Keratinocyte (primary cell): ENCODE data around the gene MIER2. TPM values are rescaled to one million over a fixed set of nuclear protein-coding genes. Genes with fewer than 3 reads are reported as not detected.

Source experiments
- DNase-seq: peaks from one replicate; pipeline ENCODE4 v3.0.0-alpha.2; 2011; ENCODE audit warnings: low read depth, missing footprints, low spot score
- FAIRE-seq: peaks from 2 replicates; lab custom pipeline; 2011; peaks lifted over from hg19 to GRCh38; lab: Jason Lieb, UNC
- H2AFZ ChIP-seq: 2 replicates; pipeline ENCODE4 v1.6.0; 2012; ENCODE audit warnings: low read length, control low read depth, inconsistent platforms; ENCODE audit not compliant: control insufficient read depth
- H3K27ac ChIP-seq: 2 replicates; pipeline ENCODE4 v1.5.1; 2011; ENCODE audit warnings: low read length; ENCODE audit not compliant: control insufficient read depth, insufficient read depth
- H3K27me3 ChIP-seq: 3 replicates; pipeline ENCODE4 v1.6.0; 2011; ENCODE audit warnings: low read length; ENCODE audit not compliant: control insufficient read depth, insufficient read depth; ENCODE audit errors: extremely low read depth
- H3K36me3 ChIP-seq, 2 experiments: 2 replicates in 1 of 2; 3 replicates in 1 of 2; pipeline ENCODE4 v1.5.1; 2011; ENCODE audit warnings: low read length in 2 of 2, mild to moderate bottlenecking in 1 of 2; ENCODE audit not compliant: control insufficient read depth in 2 of 2, insufficient read depth in 2 of 2; ENCODE audit errors: extremely low read depth in 1 of 2
- H3K4me1 ChIP-seq: 3 replicates; pipeline ENCODE4 v1.5.1; 2011; ENCODE audit warnings: low read length; ENCODE audit not compliant: control insufficient read depth, insufficient read depth; ENCODE audit errors: extremely low read depth
- H3K4me2 ChIP-seq: 3 replicates; pipeline ENCODE4 v1.6.0; 2011; ENCODE audit warnings: low read depth, low read length; ENCODE audit not compliant: control insufficient read depth, insufficient read depth; ENCODE audit errors: extremely low read depth
- H3K4me3 ChIP-seq, 3 experiments: fragments of 200-600 bp in 1 of 3; sonication (generic) in 1 of 3; 2 replicates in 2 of 3; 3 replicates in 1 of 3; pipeline ENCODE4 v1.5.1; 2011 to 2016; ENCODE audit warnings: low read length in 3 of 3, mild to moderate bottlenecking in 3 of 3, control low read depth in 2 of 3, inconsistent platforms in 1 of 3, low read depth in 1 of 3, mixed read lengths in 1 of 3, mixed run types in 1 of 3, moderate library complexity in 1 of 3; ENCODE audit not compliant: control insufficient read depth in 2 of 3, insufficient read depth in 2 of 3; ENCODE audit errors: extremely low read depth in 1 of 3
- H3K79me2 ChIP-seq: 2 replicates; pipeline ENCODE4 v1.6.0; 2012; ENCODE audit warnings: low read length; ENCODE audit not compliant: control insufficient read depth, insufficient read depth
- H3K9ac ChIP-seq: 3 replicates; pipeline ENCODE4 v1.6.0; 2011; ENCODE audit warnings: low read length; ENCODE audit not compliant: control insufficient read depth, insufficient read depth; ENCODE audit errors: extremely low read depth
- H3K9me1 ChIP-seq: 3 replicates; pipeline ENCODE4 v1.6.0; 2011; ENCODE audit warnings: low read length; ENCODE audit not compliant: control insufficient read depth, insufficient read depth; ENCODE audit errors: extremely low read depth
- H3K9me3 ChIP-seq: 2 replicates; pipeline ENCODE4 v1.5.1; 2012; ENCODE audit warnings: low read depth, low read length; ENCODE audit not compliant: control insufficient read depth
- H4K20me1 ChIP-seq: 3 replicates; pipeline ENCODE4 v1.6.0; 2011; ENCODE audit warnings: low read length; ENCODE audit not compliant: control insufficient read depth, insufficient read depth; ENCODE audit errors: extremely low read depth
- EZH2 ChIP-seq: IDR thresholded peaks from one replicate; pipeline ENCODE4 v1.6.1; 2012; ENCODE audit warnings: inconsistent platforms, mild to moderate bottlenecking, low read length, moderate library complexity
- dilution Hi-C: fragments of 300-500 bp; cut with MboI; formaldehyde crosslinking; loops from one replicate; pipeline ENCODE4 v1.7.0; 2020; ENCODE audit warnings: low sequenced_read_pairs; ENCODE audit not compliant: extremely low pct_ligation_motif_present
- polyA plus RNA-seq, 5 experiments: library from polyadenylated mRNA; depleted of rRNA in 3 of 5; stranded (reverse) in 3 of 5; stranded (forward) in 1 of 5; unstranded in 1 of 5; fragments of >200 nt; gene quantifications; 1 replicate in 1 of 5; 2 replicates in 3 of 5; 3 replicates in 1 of 5; pipeline versions ENCODE4 v1.2.1 to v1.2.3, GENCODE V29; 2011 to 2012; ENCODE audit warnings: missing spikeins in 2 of 5, low read depth in 1 of 5, low replicate concordance in 1 of 5
- TF ChIP-seq, protein P1 (sequence below), 3 experiments: IDR thresholded peaks in 1 of 3; conservative IDR thresholded peaks in 1 of 3; optimal IDR thresholded peaks in 1 of 3; 2 replicates in 2 of 3; 3 replicates in 1 of 3; pipeline versions ENCODE3 to v1.5.1; 2011; ENCODE audit warnings: low read length in 3 of 3, mild to moderate bottlenecking in 3 of 3, moderate library complexity in 2 of 3, control low read depth in 1 of 3, inconsistent platforms in 1 of 3; ENCODE audit not compliant: insufficient read depth in 2 of 3; ENCODE audit errors: extremely low read depth in 1 of 3

MIER2 gene
- polyA plus RNA-seq, 1 donor (not counting 4 experiments of a cell fraction or from before 2014, with no cell fraction given): 16.3 TPM

DNA sequence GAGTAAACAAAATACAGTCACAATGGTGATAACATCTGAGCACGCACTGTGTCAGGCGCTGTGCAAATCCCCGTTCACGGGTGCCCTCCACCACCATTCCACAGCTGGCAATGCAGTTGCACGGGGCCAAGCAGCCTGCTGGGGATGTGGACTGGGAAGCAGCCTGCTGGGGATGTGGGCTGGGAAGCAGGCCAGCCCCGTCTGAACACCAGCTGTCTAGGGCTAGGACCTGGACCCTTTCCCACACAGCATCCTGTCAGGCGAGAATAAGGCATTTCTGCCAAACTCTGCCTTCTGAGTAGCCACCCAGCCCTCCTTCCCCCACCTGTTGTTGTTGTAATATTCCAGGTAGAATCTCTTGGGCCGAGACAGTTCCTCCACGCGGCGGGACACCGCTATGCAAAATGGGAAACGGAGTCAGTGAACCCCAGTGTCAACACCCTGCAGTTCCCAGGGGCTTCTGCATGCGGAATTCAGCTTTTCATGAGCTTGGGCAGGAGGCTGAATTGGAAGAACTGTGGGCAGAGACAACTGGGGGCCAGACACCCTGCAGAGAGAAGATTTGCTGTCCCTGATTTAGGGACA lies 27.8 kb upstream of the MIER2 start:
- no peak for TF ChIP-seq EZH2
- TF ChIP-seq, protein P1, sequence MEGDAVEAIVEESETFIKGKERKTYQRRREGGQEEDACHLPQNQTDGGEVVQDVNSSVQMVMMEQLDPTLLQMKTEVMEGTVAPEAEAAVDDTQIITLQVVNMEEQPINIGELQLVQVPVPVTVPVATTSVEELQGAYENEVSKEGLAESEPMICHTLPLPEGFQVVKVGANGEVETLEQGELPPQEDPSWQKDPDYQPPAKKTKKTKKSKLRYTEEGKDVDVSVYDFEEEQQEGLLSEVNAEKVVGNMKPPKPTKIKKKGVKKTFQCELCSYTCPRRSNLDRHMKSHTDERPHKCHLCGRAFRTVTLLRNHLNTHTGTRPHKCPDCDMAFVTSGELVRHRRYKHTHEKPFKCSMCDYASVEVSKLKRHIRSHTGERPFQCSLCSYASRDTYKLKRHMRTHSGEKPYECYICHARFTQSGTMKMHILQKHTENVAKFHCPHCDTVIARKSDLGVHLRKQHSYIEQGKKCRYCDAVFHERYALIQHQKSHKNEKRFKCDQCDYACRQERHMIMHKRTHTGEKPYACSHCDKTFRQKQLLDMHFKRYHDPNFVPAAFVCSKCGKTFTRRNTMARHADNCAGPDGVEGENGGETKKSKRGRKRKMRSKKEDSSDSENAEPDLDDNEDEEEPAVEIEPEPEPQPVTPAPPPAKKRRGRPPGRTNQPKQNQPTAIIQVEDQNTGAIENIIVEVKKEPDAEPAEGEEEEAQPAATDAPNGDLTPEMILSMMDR (optimal IDR thresholded peaks at IDR 0.05 in 1 of 3, IDR thresholded peaks at IDR 0.05 in 1 of 3, conservative IDR thresholded peaks at IDR 0.05 in 1 of 3; ENCODE audit: extremely low read depth in 1 of 3, insufficient read depth in 2 of 3, low read length in 3 of 3): no peak
- Histone ChIP-seq H3K9me3 (no peaks in the 10 kb centered on the region), H3K27me3 (peaks cover 31% of the 10 kb centered on the region), H3K79me2 (no peaks in the 10 kb centered on the region), H3K27ac (no peak overlapping the region), H4K20me1 (no peaks in the 10 kb centered on the region), H3K9ac (no peak overlapping the region), H2AFZ (no peak overlapping the region), H3K4me1 (peaks cover 17% of the 10 kb centered on the region), H3K4me2 (no peak overlapping the region), H3K4me3 (no peak overlapping the region), H3K9me1 (no peaks in the 10 kb centered on the region), H3K36me3 (no peaks in the 10 kb centered on the region)
- DNase-seq (no peak), FAIRE-seq (no peak)
- dilution Hi-C loops: no loop called here

DNA sequence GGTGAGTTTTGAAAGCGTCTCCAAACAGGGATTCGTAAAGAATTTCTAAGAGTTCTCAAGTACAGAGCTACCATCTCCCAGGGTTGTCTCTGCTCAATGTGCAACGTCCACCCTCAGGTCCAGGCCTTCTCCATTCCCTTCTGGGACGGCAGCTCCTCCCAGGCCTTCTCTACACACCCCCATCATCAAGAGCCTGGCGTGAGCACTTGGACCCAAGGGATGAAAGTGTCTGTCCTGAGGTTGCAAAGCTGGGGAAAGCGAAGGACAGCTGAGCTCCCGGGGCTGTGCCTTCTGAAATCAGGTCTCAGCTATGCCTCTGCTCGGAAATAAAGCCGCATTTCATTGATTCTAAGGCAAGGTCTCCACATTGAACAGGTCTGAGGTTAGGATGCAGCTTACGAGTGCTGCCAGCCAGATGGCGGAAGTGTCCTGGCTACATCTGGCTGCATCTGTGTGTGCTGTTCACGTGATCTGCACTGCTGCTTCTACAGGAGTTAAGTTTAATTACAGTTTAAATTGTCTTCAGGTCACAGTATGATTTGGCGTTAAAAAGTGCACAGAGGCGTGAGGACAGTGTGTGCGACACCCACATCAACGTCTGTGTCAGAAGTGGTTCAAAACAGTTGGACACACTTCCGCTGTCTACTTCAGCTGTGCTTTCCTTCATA lies 27.0 kb upstream of the MIER2 start:
- dilution Hi-C loops: no loop called here
- H3K27me3 ChIP-seq: peaks cover 31% of the 10 kb centered on the region
- no peak for FAIRE-seq

More for the DNA sequence above, 27.0 kb upstream of the MIER2 start:
- no peaks in the 10 kb centered on the region for H4K20me1 ChIP-seq
- H3K9ac ChIP-seq: no peak overlapping the region
- no peaks in the 10 kb centered on the region for H3K79me2 ChIP-seq
- H3K36me3 ChIP-seq: no peaks in the 10 kb centered on the region
- no peaks in the 10 kb centered on the region for H3K9me3 ChIP-seq
- peaks cover 17% of the 10 kb centered on the region for H3K4me1 ChIP-seq
- H2AFZ ChIP-seq: no peak overlapping the region
- no peak overlapping the region for H3K4me2 ChIP-seq
- TF ChIP-seq, protein P1 (optimal IDR thresholded peaks at IDR 0.05 in 1 of 3, IDR thresholded peaks at IDR 0.05 in 1 of 3, conservative IDR thresholded peaks at IDR 0.05 in 1 of 3; ENCODE audit: extremely low read depth in 1 of 3, insufficient read depth in 2 of 3, low read length in 3 of 3): peak in 1 of 3 experiments; percentile 58
- no peak for TF ChIP-seq EZH2
- H3K27ac ChIP-seq: no peak overlapping the region
- no peak overlapping the region for H3K4me3 ChIP-seq
- H3K9me1 ChIP-seq: no peaks in the 10 kb centered on the region
- no peak for DNase-seq
